T1000 (cell line): ENCODE data around the gene UCN.
"Not testable (repeated sequence)": the region's sequence is repeated elsewhere in the genome, so short reads cannot be mapped to it uniquely, and the experiment has no call there.

ENCODE experiments used
- DNase-seq: peaks from one replicate; lab custom pipeline; 2025; ENCODE audit warnings: mixed read lengths; lab: John Stamatoyannopoulos, UW

The UCN gene

GRCh38 chr2:27314709-27315108 is 6.5 kb upstream of the UCN start:
- DNase-seq: no peak

GRCh38 chr2:27313882-27314645 is 5.8 kb upstream of the UCN start:
- DNase-seq: no peak

- DNase-seq: no peak
Measured at GRCh38 chr2:27312152-27312551, 3.9 kb upstream of the UCN start.

GRCh38 chr2:27309651-27310050 is 1.4 kb upstream of the UCN start:
- DNase-seq: no peak

- no peak for DNase-seq
Measured at GRCh38 chr2:27307545-27308358, 493 bp downstream of the UCN start.

GRCh38 chr2:27307287-27307544 is 1.0 kb downstream of the UCN start:
- no peak for DNase-seq

GRCh38 chr2:27306573-27307286 is 1.5 kb downstream of the UCN start:
- DNase-seq: no peak

- no peak for DNase-seq
Measured at GRCh38 chr2:27306136-27306535, 2.1 kb downstream of the UCN start.

- no peak for DNase-seq
Measured at GRCh38 chr2:27305516-27305915, 2.7 kb downstream of the UCN start.

GRCh38 chr2:27304488-27305240 is 3.6 kb downstream of the UCN start:
- DNase-seq: no peak

- DNase-seq: peak; percentile 25
Measured at GRCh38 chr2:27303093-27304025, 4.9 kb downstream of the UCN start.

- DNase-seq: not testable (repeated sequence)
Measured at GRCh38 chr2:27300606-27301005, 7.6 kb downstream of the UCN start.

GRCh38 chr2:27298391-27299080 is 9.7 kb downstream of the UCN start:
- DNase-seq: no peak

- no peak for DNase-seq
Measured at GRCh38 chr2:27297195-27297594, 11.1 kb downstream of the UCN start.

GRCh38 chr2:27296481-27296880 is 11.8 kb downstream of the UCN start:
- DNase-seq: no peak

- DNase-seq: no peak
Measured at GRCh38 chr2:27294928-27295327, 13.3 kb downstream of the UCN start.

GRCh38 chr2:27291865-27292264 is 16.4 kb downstream of the UCN start:
- DNase-seq: no peak

GRCh38 chr2:27290549-27290948 is 17.7 kb downstream of the UCN start:
- no peak for DNase-seq

- no peak for DNase-seq
Measured at GRCh38 chr2:27288610-27289009, 19.6 kb downstream of the UCN start.

GRCh38 chr2:27285481-27285880 is 22.8 kb downstream of the UCN start:
- DNase-seq: no peak

- no peak for DNase-seq
Measured at GRCh38 chr2:27284996-27285395, 23.2 kb downstream of the UCN start.
